Measurements from ENCODE around the gene EHMT1.
"Not testable (repeated sequence)": the region's sequence is repeated elsewhere in the genome, so short reads cannot be mapped to it uniquely, and the experiment has no call there.

The EHMT1 gene

DNA sequence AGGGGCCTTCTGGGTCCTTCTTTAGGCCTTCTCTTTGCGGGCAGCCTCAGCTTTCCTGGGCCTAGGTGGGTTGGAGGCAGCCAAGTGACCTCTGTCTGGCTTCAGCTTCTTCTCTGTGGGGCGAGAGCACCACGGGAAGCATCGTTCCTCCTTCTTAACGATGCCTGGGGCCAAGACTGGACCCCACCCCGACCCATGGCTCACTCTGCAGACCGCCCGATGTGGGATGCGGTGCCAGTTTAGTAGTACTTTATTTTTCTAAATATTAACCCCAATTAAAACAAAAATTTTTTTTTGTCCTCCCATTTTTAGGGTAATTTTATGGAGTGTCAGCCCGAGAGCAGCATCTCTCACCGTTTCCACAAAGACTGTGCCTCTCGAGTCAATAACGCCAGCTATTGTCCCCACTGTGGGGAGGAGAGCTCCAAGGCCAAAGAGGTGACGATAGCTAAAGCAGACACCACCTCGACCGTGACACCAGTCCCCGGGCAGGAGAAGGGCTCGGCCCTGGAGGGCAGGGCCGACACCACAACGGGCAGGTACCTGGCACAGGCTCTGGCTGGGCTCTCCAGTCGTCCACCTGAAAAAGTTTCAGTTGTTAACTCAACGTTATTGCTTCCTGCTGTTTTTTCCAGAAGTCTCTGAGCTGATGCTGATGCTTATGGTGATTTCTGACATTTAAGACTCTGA is 157.6 kb downstream of the EHMT1 start:
- H3K36me3 ChIP-seq (ENCODE audit: control insufficient read depth in 1 of 2, insufficient read depth in 2 of 2, low read length in 2 of 2) = peaks cover 50 to 63% of the 10 kb centered on the region in 2 donors
- H3K4me1 ChIP-seq (ENCODE audit: control insufficient read depth in 1 of 2, insufficient read depth in 2 of 2, low read length in 2 of 2) = no peaks in the 10 kb centered on the region
- H3K9me3 ChIP-seq (ENCODE audit: control insufficient read depth in 1 of 2, low read length in 2 of 2) = no peaks in the 10 kb centered on the region
- no peak overlapping the region for H3K4me3 ChIP-seq (ENCODE audit: low read depth in 1 of 2, low read length in 2 of 2)
- no peaks in the 10 kb centered on the region for H3K27me3 ChIP-seq (ENCODE audit: low read depth, low read length)
- no peak overlapping the region for H3K27ac ChIP-seq (ENCODE audit: low read length)

DNA sequence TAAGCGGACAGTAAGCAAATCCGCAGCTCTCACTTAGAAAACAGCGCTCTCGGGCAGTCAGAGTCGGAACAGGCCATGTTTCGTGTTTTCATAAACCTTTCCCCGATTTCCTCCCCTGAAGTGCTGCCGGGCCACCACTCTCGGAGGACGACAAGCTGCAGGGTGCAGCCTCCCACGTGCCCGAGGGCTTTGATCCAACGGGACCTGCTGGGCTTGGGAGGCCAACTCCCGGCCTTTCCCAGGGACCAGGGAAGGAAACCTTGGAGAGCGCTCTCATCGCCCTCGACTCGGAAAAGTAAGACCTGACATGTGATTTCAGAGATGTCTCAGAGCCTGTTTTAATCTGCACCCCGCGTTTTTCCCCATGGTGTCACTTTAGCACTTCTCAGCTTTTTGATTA is 159.0 kb downstream of the EHMT1 start:
- Histone ChIP-seq H3K4me3 (ENCODE audit: low read depth in 1 of 2, low read length in 2 of 2) (no peak overlapping the region), H3K27ac (ENCODE audit: low read length) (no peak overlapping the region), H3K27me3 (ENCODE audit: low read depth, low read length) (no peaks in the 10 kb centered on the region), H3K4me1 (ENCODE audit: control insufficient read depth in 1 of 2, insufficient read depth in 2 of 2, low read length in 2 of 2) (no peaks in the 10 kb centered on the region), H3K36me3 (ENCODE audit: control insufficient read depth in 1 of 2, insufficient read depth in 2 of 2, low read length in 2 of 2) (peaks cover 62 to 68% of the 10 kb centered on the region in 2 donors), H3K9me3 (ENCODE audit: control insufficient read depth in 1 of 2, low read length in 2 of 2) (no peaks in the 10 kb centered on the region)

DNA sequence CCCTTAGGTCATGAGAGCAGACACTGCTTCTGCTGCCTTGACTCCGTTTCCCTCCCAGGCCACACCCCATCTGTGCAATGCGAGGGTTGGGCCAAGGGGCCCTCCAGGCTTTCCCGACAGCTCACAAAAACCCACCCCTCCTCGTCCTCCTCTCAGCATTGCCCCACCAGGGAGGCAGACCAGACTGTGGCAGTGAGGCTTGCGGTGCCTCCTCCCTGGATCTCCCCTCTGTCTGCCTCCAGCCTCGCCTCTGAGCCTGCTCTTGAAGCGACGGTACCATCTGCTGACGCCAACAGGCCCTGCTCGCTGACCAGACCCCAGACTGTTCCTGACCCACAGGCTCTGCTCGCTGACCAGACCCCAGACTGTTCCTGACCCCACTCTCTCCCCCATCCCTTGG is 159.5 kb downstream of the EHMT1 start:
- Histone ChIP-seq H3K4me1 (ENCODE audit: control insufficient read depth in 1 of 2, insufficient read depth in 2 of 2, low read length in 2 of 2) (no peaks in the 10 kb centered on the region), H3K4me3 (ENCODE audit: low read depth in 1 of 2, low read length in 2 of 2) (no peak overlapping the region), H3K36me3 (ENCODE audit: control insufficient read depth in 1 of 2, insufficient read depth in 2 of 2, low read length in 2 of 2) (peaks cover 63 to 72% of the 10 kb centered on the region in 2 donors), H3K27me3 (ENCODE audit: low read depth, low read length) (no peaks in the 10 kb centered on the region), H3K27ac (ENCODE audit: low read length) (no peak overlapping the region), H3K9me3 (ENCODE audit: control insufficient read depth in 1 of 2, low read length in 2 of 2) (no peaks in the 10 kb centered on the region)

DNA sequence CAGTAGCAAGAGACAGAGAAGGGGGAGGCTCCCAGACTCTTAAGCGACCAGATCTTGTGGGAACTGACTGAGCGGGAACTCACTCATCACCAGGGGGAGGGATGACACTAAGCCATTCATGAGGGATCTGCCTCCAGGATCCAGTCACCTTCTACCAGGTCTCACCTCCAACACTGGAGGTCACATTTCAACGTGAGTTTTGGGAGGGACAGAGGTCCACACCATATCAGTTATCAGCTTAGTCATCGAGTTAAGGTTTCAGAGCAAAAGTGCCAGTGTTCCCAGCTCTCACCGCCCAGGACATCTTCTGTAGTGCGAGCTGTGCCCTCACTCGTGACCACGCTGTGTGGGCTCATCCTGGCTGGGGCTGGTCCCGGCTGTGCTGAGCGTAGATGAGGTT is 160.1 kb downstream of the EHMT1 start:
- H3K4me3 ChIP-seq (ENCODE audit: low read depth in 1 of 2, low read length in 2 of 2) = no peak overlapping the region
- H3K27ac ChIP-seq (ENCODE audit: low read length) = no peak overlapping the region
- peaks cover 59 to 75% of the 10 kb centered on the region in 2 donors for H3K36me3 ChIP-seq (ENCODE audit: control insufficient read depth in 1 of 2, insufficient read depth in 2 of 2, low read length in 2 of 2)
- H3K4me1 ChIP-seq (ENCODE audit: control insufficient read depth in 1 of 2, insufficient read depth in 2 of 2, low read length in 2 of 2) = no peaks in the 10 kb centered on the region
- H3K9me3 ChIP-seq (ENCODE audit: control insufficient read depth in 1 of 2, low read length in 2 of 2) = no peaks in the 10 kb centered on the region
- H3K27me3 ChIP-seq (ENCODE audit: low read depth, low read length) = no peaks in the 10 kb centered on the region

DNA sequence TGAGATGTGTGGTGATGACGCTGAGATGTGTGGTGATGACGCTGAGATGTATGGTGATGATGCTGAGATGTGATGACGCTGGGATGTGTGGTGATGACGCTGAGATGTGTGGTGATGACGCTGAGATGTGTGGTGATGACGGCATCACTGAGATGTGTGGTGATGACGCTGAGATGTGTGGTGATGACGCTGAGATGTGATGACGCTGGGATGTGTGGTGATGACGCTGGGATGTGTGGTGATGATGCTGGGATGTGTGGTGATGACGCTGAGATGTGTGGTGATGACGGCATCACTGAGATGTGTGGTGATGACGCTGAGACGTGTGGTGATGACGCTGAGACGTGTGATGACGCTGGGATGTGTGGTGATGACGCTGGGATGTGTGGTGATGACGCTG is 161.2 kb downstream of the EHMT1 start:
- H3K27me3 ChIP-seq (ENCODE audit: low read depth, low read length); H3K4me1 ChIP-seq (ENCODE audit: control insufficient read depth in 1 of 2, insufficient read depth in 2 of 2, low read length in 2 of 2); H3K27ac ChIP-seq (ENCODE audit: low read length); H3K9me3 ChIP-seq (ENCODE audit: control insufficient read depth in 1 of 2, low read length in 2 of 2); H3K4me3 ChIP-seq (ENCODE audit: low read depth in 1 of 2, low read length in 2 of 2): not testable (repeated sequence)
- peaks cover 65 to 76% of the 10 kb centered on the region in 2 donors for H3K36me3 ChIP-seq (ENCODE audit: control insufficient read depth in 1 of 2, insufficient read depth in 2 of 2, low read length in 2 of 2)

DNA sequence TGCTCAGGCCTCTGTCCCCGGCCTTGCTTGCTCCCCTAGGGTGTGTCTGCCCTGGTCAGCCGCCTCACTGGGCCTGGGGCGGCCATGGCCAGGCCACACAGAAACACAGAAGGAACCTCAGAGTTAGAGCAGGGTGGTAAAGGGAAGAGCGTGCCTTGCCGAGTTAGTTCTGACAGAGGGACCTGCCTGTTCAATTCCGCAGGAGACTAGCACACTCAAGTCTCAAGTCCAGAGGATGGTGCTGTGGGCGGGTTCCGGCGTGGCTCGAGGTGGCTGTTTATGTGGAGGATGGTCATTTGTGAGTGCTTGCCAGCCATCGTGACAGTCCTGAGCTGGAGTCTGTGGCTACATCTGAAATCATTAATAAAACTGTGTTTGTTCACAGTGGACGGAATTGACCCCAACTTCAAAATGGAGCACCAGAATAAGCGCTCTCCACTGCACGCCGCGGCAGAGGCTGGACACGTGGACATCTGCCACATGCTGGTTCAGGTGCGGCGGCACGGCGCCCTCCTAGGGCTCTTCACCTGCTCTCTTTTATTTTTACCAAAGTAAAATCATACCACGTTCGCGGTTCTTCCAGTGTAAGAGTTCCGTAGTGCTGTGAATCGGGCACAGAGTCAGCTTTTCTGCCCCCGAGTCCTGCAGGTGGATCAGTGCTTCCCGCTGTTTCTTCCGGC is 163.2 kb downstream of the EHMT1 start:
- H3K4me1 ChIP-seq (ENCODE audit: control insufficient read depth in 1 of 2, insufficient read depth in 2 of 2, low read length in 2 of 2) = no peaks in the 10 kb centered on the region

DNA sequence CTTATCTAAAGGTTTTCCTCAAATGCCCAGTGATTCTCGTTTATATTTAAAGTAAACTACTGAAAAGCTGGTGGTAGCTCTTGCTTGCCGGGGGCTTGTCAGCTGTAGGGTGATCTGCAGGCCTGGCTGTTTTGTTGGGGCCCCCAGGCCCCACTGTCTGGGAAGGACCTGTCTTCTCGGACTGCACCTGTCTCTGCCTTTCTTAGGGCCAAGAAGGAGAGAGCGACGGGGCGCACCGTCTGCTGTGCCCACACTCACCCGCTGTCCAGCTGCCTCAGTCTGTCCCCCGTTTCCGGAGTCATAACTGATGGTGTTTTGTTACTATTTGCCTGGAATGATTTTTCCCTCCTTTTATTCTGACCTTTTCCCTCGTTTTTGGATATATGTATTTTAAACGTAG is 164.7 kb downstream of the EHMT1 start:
- Histone ChIP-seq H3K36me3 (ENCODE audit: control insufficient read depth in 1 of 2, insufficient read depth in 2 of 2, low read length in 2 of 2) (peaks cover 41 to 70% of the 10 kb centered on the region in 2 donors), H3K4me3 (ENCODE audit: low read depth in 1 of 2, low read length in 2 of 2) (no peak overlapping the region), H3K27me3 (ENCODE audit: low read depth, low read length) (no peaks in the 10 kb centered on the region), H3K27ac (ENCODE audit: low read length) (no peak overlapping the region), H3K9me3 (ENCODE audit: control insufficient read depth in 1 of 2, low read length in 2 of 2) (no peaks in the 10 kb centered on the region), H3K4me1 (ENCODE audit: control insufficient read depth in 1 of 2, insufficient read depth in 2 of 2, low read length in 2 of 2) (no peaks in the 10 kb centered on the region)

More for the DNA sequence above, 163.2 kb downstream of the EHMT1 start:
- no peaks in the 10 kb centered on the region for H3K9me3 ChIP-seq (ENCODE audit: control insufficient read depth in 1 of 2, low read length in 2 of 2)
- no peak overlapping the region for H3K27ac ChIP-seq (ENCODE audit: low read length)
- H3K36me3 ChIP-seq (ENCODE audit: control insufficient read depth in 1 of 2, insufficient read depth in 2 of 2, low read length in 2 of 2) = peaks cover 56 to 71% of the 10 kb centered on the region in 2 donors
- no peak overlapping the region for H3K4me3 ChIP-seq (ENCODE audit: low read depth in 1 of 2, low read length in 2 of 2)
- no peaks in the 10 kb centered on the region for H3K27me3 ChIP-seq (ENCODE audit: low read depth, low read length)

DNA sequence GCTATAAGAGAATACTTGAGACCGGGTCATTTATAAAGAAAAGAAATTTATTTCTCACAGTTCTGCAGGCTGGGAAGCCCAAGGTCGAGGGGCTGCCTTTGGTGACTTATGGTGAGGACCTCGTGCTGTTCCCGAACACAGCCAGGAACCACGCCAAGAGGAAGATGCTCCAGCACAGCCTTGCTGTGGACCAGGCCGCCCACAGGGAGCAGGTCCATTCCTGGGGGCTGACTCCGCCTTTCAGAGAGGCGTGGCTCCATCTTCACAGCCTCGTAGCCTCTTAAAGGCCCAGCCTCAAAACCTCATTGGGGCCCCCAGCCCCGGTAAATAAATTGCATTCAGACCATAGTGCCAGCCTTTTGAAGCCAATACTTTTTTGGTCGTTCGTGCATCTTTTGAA is 165.2 kb downstream of the EHMT1 start:
- no peaks in the 10 kb centered on the region for H3K27me3 ChIP-seq (ENCODE audit: low read depth, low read length)
- H3K4me3 ChIP-seq (ENCODE audit: low read depth in 1 of 2, low read length in 2 of 2) = no peak overlapping the region
- peaks cover 36 to 68% of the 10 kb centered on the region in 2 donors for H3K36me3 ChIP-seq (ENCODE audit: control insufficient read depth in 1 of 2, insufficient read depth in 2 of 2, low read length in 2 of 2)
- H3K27ac ChIP-seq (ENCODE audit: low read length) = no peak overlapping the region
- H3K9me3 ChIP-seq (ENCODE audit: control insufficient read depth in 1 of 2, low read length in 2 of 2) = no peaks in the 10 kb centered on the region
- no peaks in the 10 kb centered on the region for H3K4me1 ChIP-seq (ENCODE audit: control insufficient read depth in 1 of 2, insufficient read depth in 2 of 2, low read length in 2 of 2)

DNA sequence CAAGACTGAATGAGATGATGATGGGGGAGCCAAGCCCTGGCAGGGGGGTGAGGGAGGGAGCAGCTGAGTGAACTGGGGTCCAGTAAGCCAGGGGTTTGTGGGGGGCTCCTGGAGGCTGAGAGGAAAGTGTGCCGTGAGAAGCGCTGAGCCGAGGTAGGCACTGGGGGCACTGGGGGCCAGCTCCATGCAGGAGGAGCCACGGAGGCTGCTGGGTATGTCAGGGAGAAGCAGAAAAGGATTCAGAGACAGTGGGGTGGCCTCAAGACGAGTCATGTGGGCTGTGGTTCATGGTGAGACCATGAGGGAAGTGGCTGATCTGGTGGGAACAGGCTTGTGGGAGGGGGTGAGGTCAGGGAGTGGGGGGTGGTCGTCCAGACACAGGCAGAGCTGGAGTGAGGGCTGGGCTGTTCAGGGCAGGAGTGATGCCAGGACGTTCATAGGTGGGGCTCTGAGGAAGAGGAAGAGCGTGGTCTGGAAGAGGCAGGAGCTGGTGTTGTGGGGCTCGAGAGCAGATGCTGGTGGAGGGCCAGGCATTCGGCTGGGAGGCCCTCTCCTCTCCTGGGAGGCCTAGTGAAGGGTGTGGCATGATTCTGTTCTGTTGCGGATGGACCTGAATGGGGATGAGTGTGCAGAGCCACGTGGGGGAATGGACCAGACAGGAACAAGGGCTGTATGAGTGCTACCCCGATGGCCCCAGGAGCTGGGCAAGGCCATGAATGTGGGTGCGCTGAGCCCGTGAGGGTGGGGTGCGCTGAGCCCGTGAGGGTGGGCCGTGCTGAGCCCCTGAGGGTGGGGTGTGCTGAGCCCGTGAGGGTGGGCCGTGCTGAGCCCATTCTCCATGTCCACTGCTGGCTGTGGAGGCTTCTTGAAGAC is 166.1 kb downstream of the EHMT1 start:
- H3K9me3 ChIP-seq (ENCODE audit: control insufficient read depth in 1 of 2, low read length in 2 of 2) = no peaks in the 10 kb centered on the region
- no peak overlapping the region for H3K4me3 ChIP-seq (ENCODE audit: low read depth in 1 of 2, low read length in 2 of 2)
- no peak overlapping the region for H3K27ac ChIP-seq (ENCODE audit: low read length)
- no peaks in the 10 kb centered on the region for H3K27me3 ChIP-seq (ENCODE audit: low read depth, low read length)
- H3K36me3 ChIP-seq (ENCODE audit: control insufficient read depth in 1 of 2, insufficient read depth in 2 of 2, low read length in 2 of 2) = peaks cover 30 to 66% of the 10 kb centered on the region in 2 donors
- H3K4me1 ChIP-seq (ENCODE audit: control insufficient read depth in 1 of 2, insufficient read depth in 2 of 2, low read length in 2 of 2) = no peaks in the 10 kb centered on the region

DNA sequence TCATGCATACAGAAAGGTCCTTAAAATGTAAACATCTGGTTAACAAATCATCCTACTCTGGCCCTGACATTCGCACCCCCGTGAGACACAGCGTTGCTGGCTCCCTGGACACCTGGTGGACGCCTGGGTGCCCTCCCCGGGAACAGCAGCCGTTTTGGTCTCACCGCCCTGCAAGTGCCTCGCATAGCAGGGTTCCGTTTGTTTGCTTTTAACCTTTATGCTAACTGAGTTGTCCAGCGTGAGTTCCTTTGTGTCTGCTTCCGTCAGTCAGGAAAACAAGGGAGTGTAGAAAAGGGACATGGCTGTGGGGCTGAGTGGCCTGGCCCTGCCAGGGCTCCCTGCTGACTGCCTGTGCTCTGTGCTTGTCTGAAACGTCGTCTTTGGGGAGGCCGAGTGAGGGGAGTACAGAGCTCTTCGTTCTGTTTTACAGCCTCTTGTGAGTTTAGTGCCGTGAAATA is 166.9 kb downstream of the EHMT1 start:
- H3K9me3 ChIP-seq (ENCODE audit: control insufficient read depth in 1 of 2, low read length in 2 of 2) = no peaks in the 10 kb centered on the region
- no peak overlapping the region for H3K4me3 ChIP-seq (ENCODE audit: low read depth in 1 of 2, low read length in 2 of 2)
- H3K36me3 ChIP-seq (ENCODE audit: control insufficient read depth in 1 of 2, insufficient read depth in 2 of 2, low read length in 2 of 2) = peaks cover 36 to 72% of the 10 kb centered on the region in 2 donors
- no peak overlapping the region for H3K27ac ChIP-seq (ENCODE audit: low read length)
- H3K4me1 ChIP-seq (ENCODE audit: control insufficient read depth in 1 of 2, insufficient read depth in 2 of 2, low read length in 2 of 2) = no peaks in the 10 kb centered on the region
- no peaks in the 10 kb centered on the region for H3K27me3 ChIP-seq (ENCODE audit: low read depth, low read length)

DNA sequence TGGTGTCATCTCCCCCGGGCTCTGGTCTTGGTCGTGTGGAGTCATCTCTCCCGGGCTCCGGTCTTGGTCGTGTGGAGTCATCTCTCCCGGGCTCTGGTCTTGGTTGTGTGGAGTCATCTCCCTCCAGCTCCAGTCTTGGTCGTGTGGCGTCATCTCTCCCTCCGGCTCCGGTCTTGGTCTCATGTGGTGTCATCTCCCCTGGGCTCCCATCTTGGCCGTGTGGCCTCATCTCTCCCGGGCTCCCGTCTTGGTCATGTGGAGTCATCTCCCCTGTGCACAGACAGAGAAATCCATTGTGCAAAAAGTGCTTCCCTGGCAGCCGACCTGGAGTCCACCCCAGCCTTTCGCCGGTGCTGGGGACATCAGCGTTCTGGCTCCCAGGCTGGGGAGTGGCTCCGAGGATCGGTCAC is 167.7 kb downstream of the EHMT1 start:
- no peaks in the 10 kb centered on the region for H3K27me3 ChIP-seq (ENCODE audit: low read depth, low read length)
- no peaks in the 10 kb centered on the region for H3K9me3 ChIP-seq (ENCODE audit: control insufficient read depth in 1 of 2, low read length in 2 of 2)
- H3K27ac ChIP-seq (ENCODE audit: low read length) = no peak overlapping the region
- H3K4me3 ChIP-seq (ENCODE audit: low read depth in 1 of 2, low read length in 2 of 2) = no peak overlapping the region
- peaks cover 36 to 75% of the 10 kb centered on the region in 2 donors for H3K36me3 ChIP-seq (ENCODE audit: control insufficient read depth in 1 of 2, insufficient read depth in 2 of 2, low read length in 2 of 2)
- H3K4me1 ChIP-seq (ENCODE audit: control insufficient read depth in 1 of 2, insufficient read depth in 2 of 2, low read length in 2 of 2) = no peaks in the 10 kb centered on the region

Data from muscle layer of duodenum (tissue), 2 donors.